ENCODE data around the gene PTPRA. TPM values are rescaled to one million over a fixed set of nuclear protein-coding genes. Genes with fewer than 3 reads are reported as not detected.
"Not testable (repeated sequence)": the region's sequence is repeated elsewhere in the genome, so short reads cannot be mapped to it uniquely, and the experiment has no call there.

Gene PTPRA
- total RNA-seq, 4 donors from 2014 or later, result 80.6 to 121 (median 97.1) TPM

GRCh38 chr20:3051385-3052019 is 178.2 kb downstream of the PTPRA start:
- intact Hi-C loops (cut with DNase I; ENCODE audit: low total_unique reads), result no loop called here
- no peak for DNase-seq
- H3K27me3 ChIP-seq, result no peaks in the 10 kb centered on the region
- no peak overlapping the region for H3K27ac ChIP-seq
- H3K9me3 ChIP-seq, result no peaks in the 10 kb centered on the region
- H3K4me1 ChIP-seq, result peaks cover 0 to 8% of the 10 kb centered on the region in 2 donors
- no peaks in the 10 kb centered on the region for H3K36me3 ChIP-seq
- H3K4me3 ChIP-seq, result no peak overlapping the region
- TF ChIP-seq CTCF (IDR thresholded peaks at IDR 0.05) (no peak), POLR2A (IDR thresholded peaks at IDR 0.05) (no peak)

DNA sequence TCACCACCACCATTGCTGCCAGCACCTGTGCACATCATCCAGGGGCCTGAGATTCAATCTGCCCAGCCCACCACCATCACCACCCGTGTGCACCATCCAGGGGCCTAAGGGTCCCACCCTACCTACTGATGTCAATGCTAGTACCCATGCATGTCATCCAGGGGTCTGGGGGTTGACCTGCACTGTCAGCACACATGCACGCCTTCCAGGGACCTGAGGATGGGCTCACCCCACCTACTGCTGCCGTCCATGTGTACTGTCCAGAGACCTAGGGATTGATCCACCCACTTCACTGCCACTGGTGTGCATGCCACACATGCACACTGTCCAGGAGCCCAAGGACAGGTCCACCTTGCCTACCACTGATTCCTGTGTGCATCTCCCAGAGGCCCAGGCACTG is 186.2 kb downstream of the PTPRA start:
- Histone ChIP-seq H3K4me1 (no peaks in the 10 kb centered on the region), H3K4me3 (no peak overlapping the region), H3K9me3 (no peaks in the 10 kb centered on the region), H3K27me3 (no peaks in the 10 kb centered on the region), H3K36me3 (no peaks in the 10 kb centered on the region), H3K27ac (no peak overlapping the region)
- intact Hi-C loops (cut with DNase I; ENCODE audit: low total_unique reads), result no loop called here
- TF ChIP-seq POLR2A (IDR thresholded peaks at IDR 0.05), result no peak
- no peak for TF ChIP-seq CTCF (IDR thresholded peaks at IDR 0.05)
- no peak for DNase-seq

GRCh38 chr20:3064119-3064518 is 190.8 kb downstream of the PTPRA start:
- H3K4me3 ChIP-seq; intact Hi-C loops (cut with DNase I; ENCODE audit: low total_unique reads); DNase-seq; H3K27ac ChIP-seq; H3K9me3 ChIP-seq; H3K36me3 ChIP-seq; H3K4me1 ChIP-seq; H3K27me3 ChIP-seq: not testable (repeated sequence)

DNA sequence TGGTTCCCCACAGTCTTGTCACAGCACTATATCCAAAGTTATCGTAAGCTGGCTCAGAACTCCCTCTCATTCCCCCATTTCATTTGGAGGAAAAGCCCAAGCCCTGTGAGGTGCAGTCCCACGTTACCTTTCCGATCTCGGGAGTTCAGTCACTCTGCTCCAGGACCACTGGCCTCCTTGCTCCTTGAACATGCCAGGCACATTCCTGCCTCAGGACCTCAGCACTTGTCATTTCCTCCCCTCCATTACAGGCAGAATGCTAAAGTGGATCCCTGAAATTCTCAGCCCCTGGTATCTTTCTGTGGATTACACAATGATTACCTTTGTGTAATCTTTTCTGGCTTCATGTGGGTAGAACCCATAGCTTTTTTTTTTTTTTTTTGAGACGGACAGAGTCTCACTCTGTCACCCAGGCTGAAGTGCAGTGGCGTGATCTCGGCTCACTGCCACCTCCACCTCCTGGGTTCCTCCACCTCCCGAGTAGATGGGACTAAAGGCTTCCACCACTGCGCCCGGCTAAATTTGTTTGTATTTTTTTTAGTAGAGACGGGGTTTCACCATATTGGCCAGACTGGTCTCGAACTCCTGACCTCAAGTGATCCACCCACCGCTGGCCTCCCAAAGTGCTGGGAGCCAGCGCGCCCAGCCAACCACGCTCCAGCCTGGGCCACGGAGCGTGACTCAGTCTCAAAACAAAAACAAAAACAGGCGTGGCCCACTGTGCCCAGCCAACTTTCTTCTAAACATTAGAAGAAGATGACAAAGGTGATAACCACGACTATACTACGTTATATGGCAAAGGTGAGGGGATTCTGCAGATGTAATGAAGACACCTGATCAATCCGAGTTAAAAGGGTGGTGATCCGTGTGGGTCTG is 194.1 kb downstream of the PTPRA start:
- Histone ChIP-seq H3K4me1 (no peaks in the 10 kb centered on the region), H3K27ac (no peak overlapping the region), H3K4me3 (no peak overlapping the region), H3K9me3 (no peaks in the 10 kb centered on the region), H3K27me3 (no peaks in the 10 kb centered on the region), H3K36me3 (no peaks in the 10 kb centered on the region)
- no peak for DNase-seq
- TF ChIP-seq CTCF (IDR thresholded peaks at IDR 0.05), result no peak
- TF ChIP-seq POLR2A (IDR thresholded peaks at IDR 0.05), result no peak
- intact Hi-C loops (cut with DNase I; ENCODE audit: low total_unique reads), result no loop called here

GRCh38 chr20:3068075-3068474 is 194.8 kb downstream of the PTPRA start:
- Histone ChIP-seq H3K4me1 (no peaks in the 10 kb centered on the region), H3K27me3 (no peaks in the 10 kb centered on the region), H3K9me3 (no peaks in the 10 kb centered on the region), H3K4me3 (no peak overlapping the region), H3K27ac (no peak overlapping the region), H3K36me3 (no peaks in the 10 kb centered on the region)
- intact Hi-C loops (cut with DNase I; ENCODE audit: low total_unique reads), result no loop called here
- no peak for TF ChIP-seq CTCF (IDR thresholded peaks at IDR 0.05)
- no peak for TF ChIP-seq POLR2A (IDR thresholded peaks at IDR 0.05)
- no peak for DNase-seq

Measured in uterus (tissue), 4 donors.